IMR-90 (cell line): ENCODE measurements around the gene MAB21L3. TPM values are rescaled to one million over a fixed set of nuclear protein-coding genes. Genes with fewer than 3 reads are reported as not detected.

Experiments
- ATAC-seq: fragments of 200-7000 bp; cut with Tn5 transposase; 2 replicates; pipeline ENCODE4 v1.9.1; 2020; ENCODE audit warnings: low read depth, mild to moderate bottlenecking, moderate library complexity
- BruUV-seq: library from RNA; stranded (reverse); fragments of 400-500 nt; replicated peaks from 2 replicates; lab custom pipeline; 2021; lab: Mats Ljungman, UMichigan
- CTCF ChIA-PET: fragments of 300-600 bp; formaldehyde crosslinking; extraction: SDS; loops from one replicate; lab custom pipeline; 2021; ENCODE audit warnings: antibody characterized with exemption; lab: Yijun Ruan, JAX
- POLR2A ChIA-PET: fragments of 300-600 bp; sonication (Branson Sonifier 250); formaldehyde crosslinking; loops from one replicate; lab custom pipeline; 2022; ENCODE audit warnings: antibody characterized with exemption; ENCODE audit not compliant: unreplicated experiment; lab: Charles Lee
- DNase-seq: peaks from one replicate; pipeline ENCODE4 v3.0.0; 2013
- H2AFZ ChIP-seq: replicated peaks from 2 replicates; pipeline ENCODE3; 2013; ENCODE audit warnings: low read length, mild to moderate bottlenecking; ENCODE audit not compliant: poor library complexity
- H2AK5ac ChIP-seq: 2 replicates; pipeline ENCODE4 v1.6.1; 2013; ENCODE audit warnings: low read depth, low read length, inconsistent platforms
- H2AK9ac ChIP-seq: replicated peaks from 2 replicates; pipeline ENCODE3; 2013; ENCODE audit warnings: mild to moderate bottlenecking, low read depth, low read length, moderate library complexity; ENCODE audit not compliant: poor library complexity
- H2BK120ac ChIP-seq: 2 replicates; pipeline ENCODE4 v1.6.1; 2013; ENCODE audit warnings: low read depth, low read length, inconsistent platforms
- H2BK15ac ChIP-seq: 3 replicates; pipeline ENCODE4 v1.6.1; 2013; ENCODE audit warnings: low read depth, low read length, inconsistent platforms
- H2BK20ac ChIP-seq: 2 replicates; pipeline ENCODE4 v1.6.1; 2013; ENCODE audit warnings: low read depth, mild to moderate bottlenecking, inconsistent platforms, low read length, moderate library complexity
- H2BK5ac ChIP-seq: 2 replicates; pipeline ENCODE4 v1.6.1; 2013; ENCODE audit warnings: mild to moderate bottlenecking, low read depth, low read length, inconsistent platforms; ENCODE audit not compliant: poor library complexity, severe bottlenecking
- H3K14ac ChIP-seq: replicated peaks from 2 replicates; pipeline ENCODE4 v1.6.1; 2013; ENCODE audit warnings: low read depth, low read length, inconsistent platforms
- H3K18ac ChIP-seq: 2 replicates; pipeline ENCODE4 v1.6.1; 2013; ENCODE audit warnings: low read depth, low read length, control low read depth
- H3K23ac ChIP-seq: 2 replicates; pipeline ENCODE4 v1.6.1; 2013; ENCODE audit warnings: low read depth, low read length, inconsistent platforms
- H3K27ac ChIP-seq: 2 replicates; pipeline ENCODE4 v1.5.1; 2013; ENCODE audit warnings: mild to moderate bottlenecking, control low read depth, low read length; ENCODE audit not compliant: insufficient read depth
- H3K27me3 ChIP-seq: 2 replicates; pipeline ENCODE4 v1.6.1; 2013; ENCODE audit warnings: low read length; ENCODE audit not compliant: control insufficient read depth, insufficient read depth
- H3K36me3 ChIP-seq: 2 replicates; pipeline ENCODE4 v1.6.1; 2013; ENCODE audit warnings: low read length, mixed read lengths; ENCODE audit not compliant: control insufficient read depth, insufficient read depth
- H3K4ac ChIP-seq: 2 replicates; pipeline ENCODE4 v1.6.1; 2013; ENCODE audit warnings: low read depth, low read length, inconsistent platforms
- H3K4me1 ChIP-seq: 2 replicates; pipeline ENCODE4 v1.6.1; 2013; ENCODE audit warnings: low read length, mixed read lengths; ENCODE audit not compliant: control insufficient read depth, insufficient read depth
- H3K4me2 ChIP-seq: 2 replicates; pipeline ENCODE4 v1.6.1; 2013; ENCODE audit warnings: low read depth, mild to moderate bottlenecking, control low read depth, low read length, moderate library complexity
- H3K4me3 ChIP-seq: 2 replicates; pipeline ENCODE4 v1.5.1; 2013; ENCODE audit warnings: low read depth, mild to moderate bottlenecking, control low read depth, low read length, moderate library complexity; ENCODE audit not compliant: insufficient read depth
- H3K56ac ChIP-seq: 2 replicates; pipeline ENCODE4 v1.6.1; 2013; ENCODE audit warnings: low read length, inconsistent platforms; ENCODE audit not compliant: insufficient read depth; ENCODE audit errors: extremely low read depth
- H3K79me1 ChIP-seq, 2 experiments: 2 replicates each; pipeline ENCODE4 v1.6.1; 2013; ENCODE audit warnings: low read length in 2 of 2, inconsistent platforms in 1 of 2, low read depth in 1 of 2
- H3K9ac ChIP-seq: 2 replicates; pipeline ENCODE4 v1.6.1; 2013; ENCODE audit warnings: low read depth, low read length, control low read depth
- H3K9me1 ChIP-seq: 2 replicates; pipeline ENCODE4 v1.6.1; 2013; ENCODE audit warnings: low read length, inconsistent platforms; ENCODE audit not compliant: insufficient read depth
- H3K9me3 ChIP-seq: 2 replicates; pipeline ENCODE4 v1.6.1; 2013; ENCODE audit warnings: low read length; ENCODE audit not compliant: control insufficient read depth, insufficient read depth
- H4K20me1 ChIP-seq: 2 replicates; pipeline ENCODE4 v1.6.1; 2013; ENCODE audit warnings: low read length, inconsistent platforms; ENCODE audit not compliant: insufficient read depth
- H4K5ac ChIP-seq: 2 replicates; pipeline ENCODE4 v1.6.1; 2013; ENCODE audit warnings: mild to moderate bottlenecking, low read depth, low read length, control low read depth
- H4K8ac ChIP-seq, 2 experiments: 2 replicates each; pipeline ENCODE4 v1.6.1; 2013; ENCODE audit warnings: low read depth in 2 of 2, low read length in 2 of 2, control low read depth in 1 of 2, inconsistent platforms in 1 of 2
- H4K91ac ChIP-seq: 2 replicates; pipeline ENCODE4 v1.6.1; 2013; ENCODE audit warnings: low read depth, low read length, inconsistent platforms; ENCODE audit not compliant: insufficient read depth
- BHLHE40 ChIP-seq: fragments of 150-350 bp; IDR thresholded peaks from 2 replicates; pipeline ENCODE4 v1.6.1; 2016; ENCODE audit warnings: mild to moderate bottlenecking, low read depth, low read length
- CEBPB ChIP-seq: IDR thresholded peaks from 2 replicates; pipeline ENCODE4 v1.6.1; 2012; ENCODE audit warnings: low read depth, low read length, improper control_type of control experiment
- CHD1 ChIP-seq: IDR thresholded peaks from 2 replicates; pipeline ENCODE4 v1.6.1; 2012; ENCODE audit warnings: low read depth, low read length, improper control_type of control experiment
- MAFK ChIP-seq: IDR thresholded peaks from 2 replicates; pipeline ENCODE4 v1.6.1; 2012; ENCODE audit warnings: low read depth, low read length, improper control_type of control experiment
- MAZ ChIP-seq: IDR thresholded peaks from 2 replicates; pipeline ENCODE4 v1.6.1; 2012; ENCODE audit warnings: low read depth, mild to moderate bottlenecking, low read length, improper control_type of control experiment, moderate library complexity, borderline replicate concordance
- MXI1 ChIP-seq: IDR thresholded peaks from 2 replicates; pipeline ENCODE4 v1.6.1; 2012; ENCODE audit warnings: low read depth, mild to moderate bottlenecking, low read length, moderate library complexity, borderline replicate concordance
- NFE2L2 ChIP-seq: fragments of 150-350 bp; IDR thresholded peaks from 2 replicates; pipeline ENCODE4 v1.6.1; 2016; ENCODE audit warnings: low read depth, mild to moderate bottlenecking, low read length
- POLR2A ChIP-seq: IDR thresholded peaks from 2 replicates; pipeline ENCODE4 v1.6.1; 2012; ENCODE audit warnings: mild to moderate bottlenecking, low read depth, low read length
- RAD21 ChIP-seq: IDR thresholded peaks from 2 replicates; pipeline ENCODE4 v1.6.1; 2012; ENCODE audit warnings: low read length, improper control_type of control experiment
- RCOR1 ChIP-seq: IDR thresholded peaks from 2 replicates; pipeline ENCODE4 v1.6.1; 2012; ENCODE audit warnings: mild to moderate bottlenecking, low read length, improper control_type of control experiment; ENCODE audit not compliant: insufficient replicate concordance
- RFX5 ChIP-seq: IDR thresholded peaks from 2 replicates; pipeline ENCODE4 v1.8.0; 2012; ENCODE audit warnings: low read depth, mild to moderate bottlenecking, low read length, moderate library complexity
- SMC3 ChIP-seq: fragments of 150-350 bp; IDR thresholded peaks from 2 replicates; pipeline ENCODE4 v1.6.1; 2016; ENCODE audit warnings: low read depth, mild to moderate bottlenecking, antibody characterized with exemption, low read length, moderate library complexity
- WGBS, 2 experiments: methylation state at CpG; one replicate each; pipeline versions ENCODE4 v1.1.5 to v1.1.7; 2013; ENCODE audit warnings: missing lambda C conversion rate in 2 of 2; ENCODE audit not compliant: insufficient read length in 1 of 2; ENCODE audit errors: extremely low coverage in 2 of 2; 5-methylcytosine and 5-hydroxymethylcytosine counted together
- dilution Hi-C: fragments of 300-500 bp; cut with HindIII; formaldehyde crosslinking; loops from one replicate; pipeline ENCODE4 v1.14.3; 2018; ENCODE audit warnings: low sequenced_read_pairs; ENCODE audit not compliant: unreplicated experiment
- in situ Hi-C: fragments of 300-500 bp; cut with MboI; formaldehyde crosslinking; loops from 3 replicates; pipeline ENCODE4 v1.14.3; 2019; ENCODE audit warnings: low sequenced_read_pairs, inconsistent platforms, mixed read lengths
- intact Hi-C: fragments of 100-400 bp; cut with micrococcal nuclease; formaldehyde crosslinking; loops from 2 replicates; pipeline ENCODE4 v1.10.0; 2022
- polyA plus RNA-seq, 3 experiments: library from polyadenylated mRNA; depleted of rRNA; stranded (reverse); fragments of >200 nt; gene quantifications; 2 replicates each; pipeline ENCODE4 v1.2.3, GENCODE V29; 2012; ENCODE audit warnings: low replicate concordance in 1 of 3
- total RNA-seq: library from RNA; depleted of rRNA; stranded (reverse); fragments of >200 nt; gene quantifications from 2 replicates; pipeline ENCODE4 v1.2.3, GENCODE V29; 2012
- TF ChIP-seq, protein P1 (sequence below): fragments of 150-350 bp; IDR thresholded peaks from 2 replicates; pipeline ENCODE4 v1.6.1; 2016; ENCODE audit warnings: low read depth, mild to moderate bottlenecking, low read length, moderate library complexity, borderline replicate concordance

Gene MAB21L3
- total and polyA plus RNA-seq, 2 of the 4 experiments (the other 2 are of a cell fraction) = not detected

- Histone ChIP-seq H4K8ac (no peak overlapping the region), H2BK15ac (no peak overlapping the region), H2AFZ (no peak overlapping the region), H3K18ac (no peak overlapping the region), H2AK9ac (no peak overlapping the region), H2BK20ac (no peak overlapping the region), H2BK120ac (no peak overlapping the region), H3K4me3 (no peak overlapping the region), H3K27ac (no peak overlapping the region), H3K23ac (no peak overlapping the region), H3K36me3 (no peaks in the 10 kb centered on the region), H3K4me2 (no peak overlapping the region), H3K56ac (no peak overlapping the region), H2AK5ac (no peak overlapping the region), H3K9me3 (no peaks in the 10 kb centered on the region), H3K4ac (no peak overlapping the region), H3K27me3 (peaks cover 20% of the 10 kb centered on the region), H3K4me1 (no peaks in the 10 kb centered on the region), H4K91ac (no peak overlapping the region), H3K9ac (no peak overlapping the region), H2BK5ac (no peak overlapping the region), H3K9me1 (no peaks in the 10 kb centered on the region), H3K79me1 (no peaks in the 10 kb centered on the region), H4K5ac (no peak overlapping the region), H3K14ac (no peak overlapping the region), H4K20me1 (no peaks in the 10 kb centered on the region)
- ATAC-seq (no peak), DNase-seq (no peak)
- ChIA-PET CTCF (interaction anchor here (1.6 kb wide), 1 partner anchor 9 kb away, joined by 5 read pairs; no protein-coding TSS in a partner anchor), POLR2A (no interaction called here)
- in situ Hi-C loops = no loop called here
- intact Hi-C loops = no loop called here
- TF ChIP-seq CHD1 = no peak
- TF ChIP-seq MAFK = no peak
- no peak for TF ChIP-seq RFX5
- TF ChIP-seq RCOR1 = no peak
- no peak for TF ChIP-seq CEBPB
- TF ChIP-seq MXI1 = no peak
- no peak for TF ChIP-seq MAZ
- TF ChIP-seq POLR2A = no peak
- TF ChIP-seq, protein P1, sequence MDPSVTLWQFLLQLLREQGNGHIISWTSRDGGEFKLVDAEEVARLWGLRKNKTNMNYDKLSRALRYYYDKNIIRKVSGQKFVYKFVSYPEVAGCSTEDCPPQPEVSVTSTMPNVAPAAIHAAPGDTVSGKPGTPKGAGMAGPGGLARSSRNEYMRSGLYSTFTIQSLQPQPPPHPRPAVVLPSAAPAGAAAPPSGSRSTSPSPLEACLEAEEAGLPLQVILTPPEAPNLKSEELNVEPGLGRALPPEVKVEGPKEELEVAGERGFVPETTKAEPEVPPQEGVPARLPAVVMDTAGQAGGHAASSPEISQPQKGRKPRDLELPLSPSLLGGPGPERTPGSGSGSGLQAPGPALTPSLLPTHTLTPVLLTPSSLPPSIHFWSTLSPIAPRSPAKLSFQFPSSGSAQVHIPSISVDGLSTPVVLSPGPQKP = no peak
- no peak for TF ChIP-seq NFE2L2
- TF ChIP-seq RAD21 = no peak
- no peak for TF ChIP-seq SMC3
- TF ChIP-seq BHLHE40 = no peak
- dilution Hi-C loops = no loop called here
- BruUV-seq = no TSS peak
- no CpG with 5 or more reads among the region's 1 CpG for WGBS, 2 experiments
These were observed 48.4 kb downstream of the MAB21L3 start for GRCh38 chr1:116159611-116160010.
